GM21515 (cell line): Measurements from ENCODE around the gene CNOT11.
A peak's percentile ranks its signal among the peaks of the same experiment; 100 is the strongest.
"Not testable (repeated sequence)": the region's sequence is repeated elsewhere in the genome, so short reads cannot be mapped to it uniquely, and the experiment has no call there.

Source experiments
- ATAC-seq: cut with Tn5 transposase; IDR thresholded peaks from one replicate; pipeline ENCODE4 v1.9.1; 2021; ENCODE audit not compliant: unreplicated experiment

Gene CNOT11

GRCh38 chr2:101244899-101245298 is 7.8 kb upstream of the CNOT11 start:
- not testable (repeated sequence) for ATAC-seq

- ATAC-seq, result not testable (repeated sequence)
Measured at GRCh38 chr2:101245468-101245867, 7.2 kb upstream of the CNOT11 start.

- not testable (repeated sequence) for ATAC-seq
Measured at GRCh38 chr2:101248756-101249155, 3.9 kb upstream of the CNOT11 start.

GRCh38 chr2:101249826-101250225 is 2.9 kb upstream of the CNOT11 start:
- ATAC-seq, result no peak

- ATAC-seq, result not testable (repeated sequence)
Measured at GRCh38 chr2:101251246-101251781, 1.4 kb upstream of the CNOT11 start.

GRCh38 chr2:101251844-101252407 is 760 bp upstream of the CNOT11 start:
- peak; percentile 54 for ATAC-seq

- ATAC-seq, result peak; percentile 55
Measured at GRCh38 chr2:101253013-101253702, 472 bp downstream of the CNOT11 start.

- no peak for ATAC-seq
Measured at GRCh38 chr2:101253703-101254450, 1.2 kb downstream of the CNOT11 start.

- ATAC-seq, result no peak
Measured at GRCh38 chr2:101255501-101255900, 2.8 kb downstream of the CNOT11 start.

GRCh38 chr2:101256316-101256715 is 3.6 kb downstream of the CNOT11 start:
- ATAC-seq, result no peak

- no peak for ATAC-seq
Measured at GRCh38 chr2:101258804-101259203, 6.1 kb downstream of the CNOT11 start.

- no peak for ATAC-seq
Measured at GRCh38 chr2:101262142-101262541, 9.5 kb downstream of the CNOT11 start.

GRCh38 chr2:101263377-101263800 is 10.7 kb downstream of the CNOT11 start:
- no peak for ATAC-seq

- no peak for ATAC-seq
Measured at GRCh38 chr2:101264360-101264939, 11.8 kb downstream of the CNOT11 start.

GRCh38 chr2:101265893-101266499 is 13.3 kb downstream of the CNOT11 start:
- no peak for ATAC-seq

- ATAC-seq, result peak; percentile 50
Measured at GRCh38 chr2:101267671-101268656, 15.3 kb downstream of the CNOT11 start.

GRCh38 chr2:101270700-101271259 is 18.1 kb downstream of the CNOT11 start:
- no peak for ATAC-seq

GRCh38 chr2:101272045-101272784 is 19.5 kb downstream of the CNOT11 start:
- ATAC-seq, result peak; percentile 75

- no peak for ATAC-seq
Measured at GRCh38 chr2:101273056-101273455, 20.4 kb downstream of the CNOT11 start.
